Fibroblast of villous mesenchyme (primary cell): Measurements from ENCODE around the gene KCNAB3. TPM values are rescaled to one million over a fixed set of nuclear protein-coding genes. Genes with fewer than 3 reads are reported as not detected.
A peak's percentile ranks its signal among the peaks of the same experiment; 100 is the strongest.

Source experiments
- DNase-seq: peaks from one replicate; pipeline ENCODE4 v3.0.0-alpha.2; 2010; ENCODE audit warnings: low read depth
- H3K4me3 ChIP-seq: 2 replicates; pipeline ENCODE4 v1.5.1; 2011; ENCODE audit warnings: low read depth, mild to moderate bottlenecking, low read length
- CTCF ChIP-seq: IDR thresholded peaks from 2 replicates; pipeline ENCODE4 v1.5.1; 2012; ENCODE audit warnings: low read depth, mild to moderate bottlenecking, low read length; ENCODE audit not compliant: insufficient read depth
- total RNA-seq: library from RNA; depleted of rRNA; stranded (reverse); fragments of >200 nt; gene quantifications from 2 replicates; pipeline ENCODE4 v1.2.3, GENCODE V29; 2012

The KCNAB3 gene
- total RNA-seq, 1 donor, result 1.7 TPM

- TF ChIP-seq CTCF, result no peak
- H3K4me3 ChIP-seq, result no peak overlapping the region
- DNase-seq, result no peak
Measured at GRCh38 chr17:7940743-7941142, 11.1 kb upstream of the KCNAB3 start.

GRCh38 chr17:7940034-7940433 lies 10.4 kb upstream of the KCNAB3 start:
- H3K4me3 ChIP-seq, result no peak overlapping the region
- no peak for TF ChIP-seq CTCF
- DNase-seq, result no peak

- TF ChIP-seq CTCF, result no peak
- DNase-seq, result no peak
- no peak overlapping the region for H3K4me3 ChIP-seq
Measured at GRCh38 chr17:7935859-7936258, 6.2 kb upstream of the KCNAB3 start.

GRCh38 chr17:7932949-7933348 lies 3.3 kb upstream of the KCNAB3 start:
- peak; percentile 69 for DNase-seq
- peak overlapping the region; percentile 89 for H3K4me3 ChIP-seq
- peak; percentile 33 for TF ChIP-seq CTCF

GRCh38 chr17:7932483-7932891 lies 2.8 kb upstream of the KCNAB3 start:
- peak; percentile 31 for DNase-seq
- no peak for TF ChIP-seq CTCF
- peak overlapping the region; percentile 89 for H3K4me3 ChIP-seq

- TF ChIP-seq CTCF, result no peak
Measured at GRCh38 chr17:7931709-7932482, 2.2 kb upstream of the KCNAB3 start, which contains the start of the genes CNTROB and TRAPPC1. CNTROB (plus strand) TSS chr17:7932206; CDS start chr17:7933080, 874 bp downstream. TRAPPC1 (minus strand) TSS chr17:7931946; CDS start chr17:7931829, 117 bp downstream.

More at GRCh38 chr17:7931709-7932482, 2.2 kb upstream of the KCNAB3 start, which contains the start of the genes CNTROB and TRAPPC1:
- H3K4me3 ChIP-seq, result peak within 1 kb of the TSS; percentile 89
- DNase-seq, result peak; percentile 99
